Activated CD8-positive, alpha-beta T cell treated with anti-CD3 and anti-CD28 coated beads, Interleukin-2, amount 10 ng/mL, durations not matched to agents 7 days and 5 days (primary cell): ENCODE results near the gene EPHB1. TPM values are rescaled to one million over a fixed set of nuclear protein-coding genes. Genes with fewer than 3 reads are reported as not detected.

ENCODE experiments used
- ATAC-seq: fragments of 150-1000 bp; cut with Tn5 transposase; one replicate; pipeline ENCODE4 v1.10.0; 2021; ENCODE audit warnings: moderate library complexity
- CTCF ChIA-PET: fragments of 350-600 bp; sonication (Branson Sonifier 250); formaldehyde crosslinking; loops from one replicate; lab custom pipeline; 2021; ENCODE audit warnings: antibody characterized with exemption; lab: Charles Lee
- POLR2A ChIA-PET: fragments of 350-600 bp; sonication (Branson Sonifier 250); formaldehyde crosslinking; loops from one replicate; lab custom pipeline; 2021; ENCODE audit warnings: antibody characterized with exemption; lab: Charles Lee
- DNase-seq: peaks from one replicate; pipeline ENCODE4 v3.0.0-alpha.2; 2020
- H3K27ac Mint-ChIP-seq: one replicate; pipeline ENCODE4 v1.8.0; 2021; ENCODE audit warnings: mild to moderate bottlenecking, mixed read lengths
- H3K27me3 Mint-ChIP-seq: one replicate; pipeline ENCODE4 v1.8.0; 2021; ENCODE audit warnings: low read depth, mixed read lengths
- H3K36me3 Mint-ChIP-seq: one replicate; pipeline ENCODE4 v1.8.0; 2021; ENCODE audit warnings: low read depth, mixed read lengths
- H3K4me1 Mint-ChIP-seq: one replicate; pipeline ENCODE4 v1.8.0; 2021; ENCODE audit warnings: low read depth, mixed read lengths
- H3K4me3 Mint-ChIP-seq: one replicate; pipeline ENCODE4 v1.8.0; 2021; ENCODE audit warnings: mild to moderate bottlenecking, mixed read lengths
- H3K9me3 Mint-ChIP-seq: one replicate; pipeline ENCODE4 v1.8.0; 2022; ENCODE audit warnings: mixed read lengths; ENCODE audit not compliant: insufficient read depth
- total RNA-seq, 2 experiments: library from RNA; stranded (reverse); gene quantifications; one replicate each; pipeline ENCODE4 v1.2.3, GENCODE V29; 2021

The EPHB1 gene
- total RNA-seq, 2 experiments from 2014 or later = 1.1 to 1.4 TPM

GRCh38 chr3:134838599-134838998 is 43.5 kb downstream of the EPHB1 start:
- no peak for DNase-seq
- Mint-ChIP-seq H3K27ac (no peak overlapping the region), H3K9me3 (peaks cover 3% of the 10 kb centered on the region), H3K36me3 (no peaks in the 10 kb centered on the region), H3K27me3 (peaks cover 25% of the 10 kb centered on the region), H3K4me1 (no peaks in the 10 kb centered on the region), H3K4me3 (no peak overlapping the region)
- ChIA-PET CTCF (interaction anchor here (1.1 to 1.4 kb wide), 2 partner anchors 44 to 237 kb away, joined by 4 to 7 read pairs; no protein-coding TSS in a partner anchor), POLR2A (interaction anchor here (0.6 kb wide), 1 partner anchor 100 kb away, joined by 3 read pairs; no protein-coding TSS in a partner anchor)
- no peak for ATAC-seq

GRCh38 chr3:134839422-134839821 is 44.4 kb downstream of the EPHB1 start:
- DNase-seq (no peak), ATAC-seq (no peak)
- peaks cover 3% of the 10 kb centered on the region for H3K9me3 Mint-ChIP-seq
- ChIA-PET POLR2A (no interaction called here), CTCF (interaction anchor here (1.4 kb wide), 1 partner anchor 44 kb away, joined by 3 read pairs; the partner anchor contains the start of gene EPHB1)
- peaks cover 28% of the 10 kb centered on the region for H3K27me3 Mint-ChIP-seq
- H3K27ac Mint-ChIP-seq = no peak overlapping the region
- no peaks in the 10 kb centered on the region for H3K4me1 Mint-ChIP-seq
- no peaks in the 10 kb centered on the region for H3K36me3 Mint-ChIP-seq
- H3K4me3 Mint-ChIP-seq = no peak overlapping the region

GRCh38 chr3:134839990-134840389 is 44.9 kb downstream of the EPHB1 start:
- CTCF ChIA-PET = interaction anchor here (1.4 kb wide), 1 partner anchor 45 kb away, joined by 3 read pairs; the partner anchor contains the start of gene EPHB1
- H3K4me3 Mint-ChIP-seq = no peak overlapping the region
- peaks cover 3% of the 10 kb centered on the region for H3K9me3 Mint-ChIP-seq
- no peak for DNase-seq
- ATAC-seq = no peak
- H3K36me3 Mint-ChIP-seq = no peaks in the 10 kb centered on the region
- H3K27ac Mint-ChIP-seq = no peak overlapping the region
- H3K4me1 Mint-ChIP-seq = no peaks in the 10 kb centered on the region
- POLR2A ChIA-PET = no interaction called here
- H3K27me3 Mint-ChIP-seq = peaks cover 27% of the 10 kb centered on the region

- POLR2A ChIA-PET = no interaction called here
- no peak overlapping the region for H3K27ac Mint-ChIP-seq
- peaks cover 3% of the 10 kb centered on the region for H3K9me3 Mint-ChIP-seq
- H3K4me1 Mint-ChIP-seq = no peaks in the 10 kb centered on the region
- peaks cover 27% of the 10 kb centered on the region for H3K27me3 Mint-ChIP-seq
- no peak overlapping the region for H3K4me3 Mint-ChIP-seq
- ATAC-seq (no peak), DNase-seq (no peak)
- CTCF ChIA-PET = interaction anchor here (1.4 kb wide), 1 partner anchor 45 kb away, joined by 3 read pairs; the partner anchor contains the start of gene EPHB1
- H3K36me3 Mint-ChIP-seq = no peaks in the 10 kb centered on the region
These were observed 45.4 kb downstream of the EPHB1 start for GRCh38 chr3:134840459-134840858.

GRCh38 chr3:134846084-134846483 is 51.0 kb downstream of the EPHB1 start:
- Mint-ChIP-seq H3K36me3 (no peaks in the 10 kb centered on the region), H3K9me3 (no peaks in the 10 kb centered on the region), H3K27me3 (peaks cover 20% of the 10 kb centered on the region), H3K27ac (no peak overlapping the region), H3K4me3 (no peak overlapping the region), H3K4me1 (no peaks in the 10 kb centered on the region)
- DNase-seq = no peak
- POLR2A ChIA-PET = no interaction called here
- CTCF ChIA-PET = no interaction called here
- no peak for ATAC-seq

- no peaks in the 10 kb centered on the region for H3K36me3 Mint-ChIP-seq
- H3K27ac Mint-ChIP-seq = no peak overlapping the region
- ChIA-PET POLR2A (no interaction called here), CTCF (no interaction called here)
- no peaks in the 10 kb centered on the region for H3K9me3 Mint-ChIP-seq
- ATAC-seq (no peak), DNase-seq (no peak)
- no peaks in the 10 kb centered on the region for H3K4me1 Mint-ChIP-seq
- peaks cover 20% of the 10 kb centered on the region for H3K27me3 Mint-ChIP-seq
- H3K4me3 Mint-ChIP-seq = no peak overlapping the region
These were observed 51.9 kb downstream of the EPHB1 start for GRCh38 chr3:134846911-134847317.

- H3K9me3 Mint-ChIP-seq = no peaks in the 10 kb centered on the region
- POLR2A ChIA-PET = no interaction called here
These were observed 52.3 kb downstream of the EPHB1 start for GRCh38 chr3:134847349-134847748.

GRCh38 chr3:134849561-134849960 is 54.5 kb downstream of the EPHB1 start:
- Mint-ChIP-seq H3K4me1 (peaks cover 14% of the 10 kb centered on the region), H3K9me3 (no peaks in the 10 kb centered on the region), H3K27me3 (peaks cover 9% of the 10 kb centered on the region), H3K4me3 (no peak overlapping the region), H3K36me3 (no peaks in the 10 kb centered on the region), H3K27ac (no peak overlapping the region)
- POLR2A ChIA-PET = no interaction called here
- no peak for DNase-seq
- ATAC-seq = no peak
- CTCF ChIA-PET = no interaction called here

More at GRCh38 chr3:134847349-134847748, 52.3 kb downstream of the EPHB1 start:
- no peak for DNase-seq
- ATAC-seq = no peak
- CTCF ChIA-PET = no interaction called here
- Mint-ChIP-seq H3K4me1 (peaks cover 1% of the 10 kb centered on the region), H3K36me3 (no peaks in the 10 kb centered on the region), H3K27ac (no peak overlapping the region), H3K27me3 (peaks cover 20% of the 10 kb centered on the region), H3K4me3 (no peak overlapping the region)

- ChIA-PET CTCF (no interaction called here), POLR2A (no interaction called here)
- Mint-ChIP-seq H3K4me3 (no peak overlapping the region), H3K27me3 (peaks cover 6% of the 10 kb centered on the region), H3K4me1 (peaks cover 14% of the 10 kb centered on the region), H3K9me3 (no peaks in the 10 kb centered on the region), H3K36me3 (no peaks in the 10 kb centered on the region), H3K27ac (no peak overlapping the region)
- DNase-seq = no peak
- no peak for ATAC-seq
These were observed 55.7 kb downstream of the EPHB1 start for GRCh38 chr3:134850761-134851160.

GRCh38 chr3:134852132-134852531 is 57.1 kb downstream of the EPHB1 start:
- ChIA-PET POLR2A (interaction anchor here (0.6 kb wide), 1 partner anchor 276 kb away, joined by 3 read pairs; no protein-coding TSS in a partner anchor), CTCF (no interaction called here)
- ATAC-seq = no peak

GRCh38 chr3:134852893-134853351 is 57.9 kb downstream of the EPHB1 start:
- H3K4me3 Mint-ChIP-seq = no peak overlapping the region
- H3K4me1 Mint-ChIP-seq = peaks cover 20% of the 10 kb centered on the region
- CTCF ChIA-PET = no interaction called here
- no peaks in the 10 kb centered on the region for H3K36me3 Mint-ChIP-seq
- H3K9me3 Mint-ChIP-seq = no peaks in the 10 kb centered on the region
- ATAC-seq = peak; percentile 61
- peaks cover 9% of the 10 kb centered on the region for H3K27me3 Mint-ChIP-seq
- POLR2A ChIA-PET = interaction anchor here (0.6 kb wide), 1 partner anchor 276 kb away, joined by 3 read pairs; no protein-coding TSS in a partner anchor
- DNase-seq = peak; percentile 23
- H3K27ac Mint-ChIP-seq = peak overlapping the region; percentile 78

More at GRCh38 chr3:134852132-134852531, 57.1 kb downstream of the EPHB1 start:
- H3K36me3 Mint-ChIP-seq = no peaks in the 10 kb centered on the region
- H3K27ac Mint-ChIP-seq = no peak overlapping the region
- no peak for DNase-seq
- peaks cover 9% of the 10 kb centered on the region for H3K27me3 Mint-ChIP-seq
- no peak overlapping the region for H3K4me3 Mint-ChIP-seq
- no peaks in the 10 kb centered on the region for H3K9me3 Mint-ChIP-seq
- peaks cover 14% of the 10 kb centered on the region for H3K4me1 Mint-ChIP-seq

GRCh38 chr3:134854254-134854653 is 59.2 kb downstream of the EPHB1 start:
- H3K4me3 Mint-ChIP-seq = no peak overlapping the region
- ATAC-seq = no peak
- no peak for DNase-seq
- POLR2A ChIA-PET = no interaction called here
- peaks cover 10% of the 10 kb centered on the region for H3K27me3 Mint-ChIP-seq
- CTCF ChIA-PET = no interaction called here
- no peaks in the 10 kb centered on the region for H3K9me3 Mint-ChIP-seq
- peaks cover 21% of the 10 kb centered on the region for H3K4me1 Mint-ChIP-seq
- no peaks in the 10 kb centered on the region for H3K36me3 Mint-ChIP-seq
- H3K27ac Mint-ChIP-seq = no peak overlapping the region
